Hepatocyte (in vitro differentiated cells): Measurements from ENCODE around the gene ZNF41. TPM values are rescaled to one million over a fixed set of nuclear protein-coding genes. Genes with fewer than 3 reads are reported as not detected.

ENCODE experiments used
- DNase-seq: peaks from one replicate; pipeline ENCODE4 v3.0.0-alpha.2; 2016; ENCODE audit warnings: low spot score
- H2AFZ ChIP-seq: fragments of 200-600 bp; sonication (generic); 2 replicates; pipeline ENCODE4 v1.6.0; 2016; ENCODE audit warnings: antibody characterized with exemption, mild to moderate bottlenecking
- H3K27ac ChIP-seq: fragments of 200-600 bp; sonication (generic); 2 replicates; pipeline ENCODE4 v1.5.1; 2016; ENCODE audit warnings: mild to moderate bottlenecking
- H3K27me3 ChIP-seq: fragments of 200-600 bp; sonication (generic); 2 replicates; pipeline ENCODE4 v1.6.1; 2016
- H3K36me3 ChIP-seq: fragments of 200-600 bp; sonication (generic); replicated peaks from 2 replicates; pipeline ENCODE4 v1.5.1; 2016; ENCODE audit warnings: low read depth; ENCODE audit not compliant: insufficient read depth
- H3K4me1 ChIP-seq: fragments of 200-600 bp; sonication (generic); 2 replicates; pipeline ENCODE4 v1.5.1; 2016; ENCODE audit warnings: mild to moderate bottlenecking, moderate library complexity; ENCODE audit not compliant: insufficient read depth
- H3K4me2 ChIP-seq: fragments of 200-600 bp; sonication (generic); 2 replicates; pipeline ENCODE4 v1.6.0; 2016
- H3K4me3 ChIP-seq: fragments of 200-600 bp; sonication (generic); 2 replicates; pipeline ENCODE4 v1.5.1; 2016; ENCODE audit warnings: mild to moderate bottlenecking
- H3K79me2 ChIP-seq: fragments of 200-600 bp; sonication (generic); 2 replicates; pipeline ENCODE4 v1.6.0; 2017; ENCODE audit warnings: mild to moderate bottlenecking
- H3K9me2 ChIP-seq: fragments of 200-600 bp; sonication (generic); replicated peaks from 2 replicates; pipeline ENCODE4 v1.6.0; 2017; ENCODE audit warnings: mild to moderate bottlenecking; ENCODE audit not compliant: insufficient read depth
- H3K9me3 ChIP-seq: fragments of 200-600 bp; sonication (generic); 2 replicates; pipeline ENCODE4 v1.5.1; 2016; ENCODE audit warnings: low read depth, mild to moderate bottlenecking
- H4K20me1 ChIP-seq: fragments of 200-600 bp; sonication (generic); 2 replicates; pipeline ENCODE4 v1.6.0; 2016; ENCODE audit warnings: mild to moderate bottlenecking; ENCODE audit not compliant: insufficient read depth, poor library complexity, severe bottlenecking
- CTCF ChIP-seq: fragments of 200-600 bp; sonication (generic); IDR thresholded peaks from 2 replicates; pipeline ENCODE4 v1.5.1; 2016; ENCODE audit warnings: antibody characterized with exemption, mild to moderate bottlenecking; ENCODE audit not compliant: poor library complexity
- EZH2 ChIP-seq: fragments of 200-600 bp; sonication (generic); IDR thresholded peaks from 2 replicates; pipeline ENCODE4 v1.6.1; 2016; ENCODE audit warnings: antibody characterized with exemption, mild to moderate bottlenecking, borderline replicate concordance
- EZH2phosphoT487 ChIP-seq: fragments of 200-600 bp; sonication (generic); IDR thresholded peaks from one replicate; pipeline ENCODE4 v1.6.1; 2018; ENCODE audit warnings: antibody characterized with exemption, mild to moderate bottlenecking, low read depth, moderate library complexity; ENCODE audit not compliant: unreplicated experiment, severe bottlenecking
- WGBS: methylation state at CpG from one replicate; pipeline ENCODE4 v1.1.6; 2016; ENCODE audit warnings: low lambda C conversion rate; ENCODE audit errors: missing lambda C conversion rate; 5-methylcytosine and 5-hydroxymethylcytosine counted together
- polyA plus RNA-seq: library from polyadenylated mRNA; unstranded; fragments of >200 nt; fragmentation: Nextera tagmentation; extraction: Ambion mirVana; gene quantifications from 2 replicates; pipeline ENCODE4 v1.2.1, GENCODE V29; 2016
- total RNA-seq: library from RNA; depleted of rRNA; stranded (reverse); fragments of >200 nt; gene quantifications from 2 replicates; pipeline ENCODE4 v1.2.3, GENCODE V29; 2014

The ZNF41 gene
- total and polyA plus RNA-seq, 2 experiments from 2014 or later = 2.2 to 4.3 TPM

- H3K79me2 ChIP-seq = no peaks in the 10 kb centered on the region
- H3K9me3 ChIP-seq = no peaks in the 10 kb centered on the region
- no peak overlapping the region for H3K4me2 ChIP-seq
- H3K9me2 ChIP-seq = no peaks in the 10 kb centered on the region
- H2AFZ ChIP-seq = no peak overlapping the region
- no peaks in the 10 kb centered on the region for H3K4me1 ChIP-seq
- no peaks in the 10 kb centered on the region for H4K20me1 ChIP-seq
- no peak for DNase-seq
- WGBS = 43% methylated on average over 2 of the region's 2 CpGs
- no peak overlapping the region for H3K27ac ChIP-seq
- TF ChIP-seq EZH2phosphoT487 (no peak), CTCF (no peak), EZH2 (no peak)
- H3K4me3 ChIP-seq = no peak overlapping the region
- H3K36me3 ChIP-seq = no peaks in the 10 kb centered on the region
- no peaks in the 10 kb centered on the region for H3K27me3 ChIP-seq
Observed at GRCh38 chrX:47507153-47507867, 24.3 kb upstream of the ZNF41 start.

- no peak for DNase-seq
- TF ChIP-seq CTCF (no peak), EZH2phosphoT487 (no peak), EZH2 (no peak)
- Histone ChIP-seq H3K4me3 (no peak overlapping the region), H3K27ac (no peak overlapping the region), H2AFZ (no peak overlapping the region), H3K27me3 (no peaks in the 10 kb centered on the region), H3K36me3 (no peaks in the 10 kb centered on the region), H3K4me1 (no peaks in the 10 kb centered on the region), H3K4me2 (no peak overlapping the region), H3K9me3 (no peaks in the 10 kb centered on the region), H3K9me2 (no peaks in the 10 kb centered on the region), H3K79me2 (no peaks in the 10 kb centered on the region), H4K20me1 (no peaks in the 10 kb centered on the region)
- WGBS = 60% methylated on average over 5 of the region's 5 CpGs
Observed at GRCh38 chrX:47503151-47503550, 20.1 kb upstream of the ZNF41 start.

GRCh38 chrX:47502316-47503125, 19.5 kb upstream of the ZNF41 start:
- TF ChIP-seq EZH2phosphoT487 (no peak), EZH2 (no peak), CTCF (no peak)

More at GRCh38 chrX:47502316-47503125, 19.5 kb upstream of the ZNF41 start:
- H2AFZ ChIP-seq = no peak overlapping the region
- no peaks in the 10 kb centered on the region for H3K9me2 ChIP-seq
- H3K4me3 ChIP-seq = no peak overlapping the region
- H3K4me1 ChIP-seq = no peaks in the 10 kb centered on the region
- H3K27ac ChIP-seq = peak overlapping the region; percentile 23
- H3K27me3 ChIP-seq = no peaks in the 10 kb centered on the region
- no peak overlapping the region for H3K4me2 ChIP-seq
- no peaks in the 10 kb centered on the region for H3K79me2 ChIP-seq
- no peaks in the 10 kb centered on the region for H3K36me3 ChIP-seq
- WGBS = 71% methylated on average over 7 of the region's 7 CpGs
- H3K9me3 ChIP-seq = no peaks in the 10 kb centered on the region
- H4K20me1 ChIP-seq = no peaks in the 10 kb centered on the region
- DNase-seq = no peak
